Stimulated activated CD8-positive, alpha-beta memory T cell treated with anti-CD3 and anti-CD28 coated beads, Interleukin-15, amount 100 ng/mL, for 4 hours (primary cell): ENCODE results near the gene SRCAP.
A peak's percentile ranks its signal among the peaks of the same experiment; 100 is the strongest.

Experiments
- DNase-seq, 2 donors: peaks; one replicate each; pipeline ENCODE4 v3.0.0-alpha.2; 2020; ENCODE audit warnings: low read depth in 2 of 2

Gene SRCAP

DNA sequence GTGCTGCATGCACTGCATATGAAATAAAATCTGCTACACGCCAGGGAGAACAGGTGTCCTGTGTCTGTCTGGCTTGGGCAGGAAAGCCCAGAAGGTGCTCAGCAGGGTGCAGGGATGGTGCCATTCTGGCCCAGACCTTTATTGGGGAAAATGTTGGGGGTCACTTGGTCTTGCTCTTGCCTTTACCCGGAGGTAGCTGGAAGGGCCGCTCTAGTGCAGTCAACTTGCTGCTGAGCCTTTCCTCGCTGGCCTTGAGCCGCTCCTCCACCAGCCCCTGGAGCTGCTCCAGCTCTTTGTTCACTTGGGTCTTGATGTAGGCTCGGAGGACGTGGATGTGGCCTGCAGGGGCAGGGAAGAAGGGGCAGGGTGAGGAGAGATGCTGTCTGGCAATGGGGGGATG is 58.3 kb downstream of the SRCAP start:
- no peak for DNase-seq

GRCh38 chr16:30758988-30759491 is 60.1 kb downstream of the SRCAP start:
- no peak for DNase-seq

DNA sequence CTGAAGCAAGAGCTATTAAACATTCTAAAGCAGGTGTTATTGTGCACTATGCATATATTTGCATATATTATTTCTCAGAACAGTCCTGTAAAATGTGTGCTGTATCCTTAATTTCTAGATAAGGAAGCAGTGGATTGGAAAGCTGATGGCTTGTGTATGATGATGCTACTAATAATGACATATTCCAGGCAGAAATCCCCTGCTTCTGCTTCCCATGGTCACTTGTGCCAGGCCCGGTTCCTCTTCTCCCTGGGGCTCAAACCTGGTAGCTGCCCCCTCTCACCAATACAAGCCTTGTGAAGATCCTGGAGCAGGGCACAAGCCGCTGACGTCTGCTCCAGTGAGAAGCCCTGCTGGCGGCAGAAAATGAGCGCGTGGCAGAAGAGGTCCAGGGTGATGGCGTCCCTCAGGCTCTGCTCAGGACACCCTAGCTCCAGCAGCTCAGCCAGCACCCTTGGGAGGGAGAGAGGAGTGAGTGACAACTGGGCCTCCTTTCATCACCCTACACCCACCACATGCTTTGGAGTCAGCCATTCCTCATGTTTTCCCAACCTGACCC is 61.1 kb downstream of the SRCAP start:
- no peak for DNase-seq

- no peak for DNase-seq
Measured at GRCh38 chr16:30760577-30761426, 61.8 kb downstream of the SRCAP start.

DNA sequence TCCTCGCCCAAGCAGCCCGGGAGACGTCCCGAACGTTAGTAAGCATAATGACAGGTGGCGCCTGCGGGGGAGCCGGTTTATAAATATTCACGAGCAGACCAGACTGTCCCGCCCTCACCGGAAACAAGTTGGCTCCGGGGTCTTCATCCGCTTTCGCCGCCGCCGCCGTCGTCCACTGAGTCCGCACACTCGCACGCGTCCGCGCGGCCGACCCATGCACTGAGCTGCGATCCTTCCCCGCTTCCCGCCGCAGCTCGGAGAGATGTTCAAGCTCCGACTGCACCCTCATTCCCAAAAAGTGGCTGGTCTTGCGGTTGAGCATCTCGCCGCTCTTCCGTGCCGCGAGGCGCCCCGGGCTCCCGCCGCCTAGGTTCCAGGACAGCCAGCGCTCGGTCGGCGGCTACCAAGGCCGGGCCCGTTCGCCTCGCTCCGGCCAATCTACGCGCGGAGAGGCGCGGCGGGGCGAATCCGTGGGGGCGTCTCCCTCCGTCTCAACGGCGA is 62.5 kb downstream of the SRCAP start:
- DNase-seq = peak in 1 of 2 donors; percentile 21

- DNase-seq = peak; percentile 80 to 82
Measured at GRCh38 chr16:30761928-30762902, 63.2 kb downstream of the SRCAP start, which contains the start of the genes CFAP119 and RNF40. Gene CFAP119 (minus strand): TSS chr16:30762062. CDS start chr16:30761748, 314 bp downstream. Gene RNF40 (plus strand): TSS chr16:30762322. CDS start chr16:30762546, 224 bp downstream.

- DNase-seq = no peak
Measured at GRCh38 chr16:30762991-30763725, 64.2 kb downstream of the SRCAP start.

GRCh38 chr16:30764086-30764485 is 65.1 kb downstream of the SRCAP start:
- DNase-seq = no peak

- DNase-seq = no peak
Measured at GRCh38 chr16:30764816-30765465, 66.0 kb downstream of the SRCAP start.

- DNase-seq = no peak
Measured at GRCh38 chr16:30766206-30766932, 67.4 kb downstream of the SRCAP start.

DNA sequence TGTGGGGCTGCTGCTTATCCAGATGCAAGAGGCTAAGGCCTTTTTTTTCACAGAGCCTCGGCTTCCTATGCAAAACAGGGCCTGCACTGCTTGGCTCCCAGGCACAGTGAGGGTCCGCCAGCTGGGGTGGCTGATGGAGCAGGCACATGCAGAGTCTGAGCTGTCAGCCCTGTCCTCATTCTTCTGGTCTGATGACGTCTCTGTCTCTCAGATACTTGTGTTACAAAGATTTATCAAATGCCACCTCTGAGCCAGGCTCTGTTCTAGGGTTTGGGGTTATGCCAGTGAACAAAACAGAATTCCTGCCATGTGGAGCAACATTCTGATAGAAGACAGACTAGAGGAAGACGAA is 67.9 kb downstream of the SRCAP start:
- no peak for DNase-seq

DNA sequence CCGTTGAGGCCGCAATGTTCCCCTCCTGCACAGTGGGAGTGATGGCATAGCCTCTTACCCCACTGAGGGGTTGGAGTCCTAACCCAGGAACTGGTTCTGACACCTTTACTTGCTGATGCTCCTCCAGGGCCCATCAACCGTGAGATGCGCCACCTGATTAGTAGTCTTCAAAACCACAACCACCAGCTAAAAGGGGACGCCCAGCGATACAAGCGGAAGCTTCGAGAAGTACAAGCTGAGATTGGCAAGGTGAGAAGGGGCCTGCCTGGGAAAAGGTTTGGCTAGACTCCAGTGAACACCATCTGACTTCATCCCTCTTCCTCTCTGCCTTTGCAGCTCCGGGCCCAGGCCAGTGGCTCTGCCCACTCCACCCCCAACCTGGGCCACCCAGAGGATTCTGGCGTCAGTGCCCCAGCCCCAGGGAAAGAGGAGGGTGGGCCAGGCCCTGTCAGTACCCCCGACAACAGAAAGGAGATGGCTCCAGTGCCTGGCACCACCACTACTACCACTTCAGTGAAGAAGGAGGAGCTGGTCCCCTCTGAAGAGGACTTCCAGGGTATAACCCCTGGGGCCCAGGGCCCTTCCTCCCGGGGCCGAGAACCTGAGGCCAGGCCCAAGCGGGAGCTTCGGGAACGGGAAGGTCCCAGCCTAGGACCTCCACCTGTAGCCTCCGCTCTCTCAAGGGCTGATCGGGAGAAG is 68.9 kb downstream of the SRCAP start:
- no peak for DNase-seq

- DNase-seq = no peak
Measured at GRCh38 chr16:30768583-30769181, 69.7 kb downstream of the SRCAP start.

DNA sequence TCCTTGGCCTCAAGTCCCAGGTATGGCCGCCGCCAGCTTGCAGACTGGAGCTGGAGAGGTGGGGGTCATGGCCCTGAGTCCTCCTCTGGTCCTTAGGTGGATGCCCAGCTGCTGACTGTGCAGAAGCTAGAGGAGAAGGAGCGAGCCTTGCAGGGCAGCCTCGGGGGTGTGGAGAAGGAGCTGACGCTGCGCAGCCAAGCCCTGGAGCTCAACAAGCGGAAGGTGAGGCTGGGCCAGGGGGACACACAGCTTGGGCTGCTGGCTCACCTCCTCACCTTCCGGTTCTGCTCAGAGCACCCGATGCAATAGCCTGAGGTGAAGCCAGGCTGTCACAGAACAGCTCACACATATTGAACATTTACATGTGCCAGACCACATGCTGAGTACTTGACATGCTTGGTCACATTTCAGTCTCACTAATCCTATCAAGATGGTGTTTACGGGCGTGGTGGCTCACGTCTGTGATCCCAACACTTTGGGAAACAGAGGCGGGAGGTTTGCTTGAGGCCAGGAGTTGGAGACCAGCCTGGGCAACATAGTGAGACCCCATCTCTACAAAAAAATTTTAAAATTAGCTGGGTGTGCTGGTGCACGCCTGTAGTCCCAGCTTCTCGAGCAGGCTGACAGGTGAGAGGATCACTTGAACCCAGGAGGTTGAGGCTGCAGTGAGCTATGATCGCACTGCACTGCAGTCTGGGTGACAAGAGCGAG is 70.6 kb downstream of the SRCAP start:
- no peak for DNase-seq

- no peak for DNase-seq
Measured at GRCh38 chr16:30771726-30772125, 72.8 kb downstream of the SRCAP start.

- DNase-seq = no peak
Measured at GRCh38 chr16:30773826-30774225, 74.9 kb downstream of the SRCAP start.

GRCh38 chr16:30774367-30775130 is 75.6 kb downstream of the SRCAP start:
- no peak for DNase-seq

GRCh38 chr16:30775131-30775391 is 76.1 kb downstream of the SRCAP start:
- no peak for DNase-seq
